ENCODE data around the gene RCC2.
"Not testable (repeated sequence)": the region's sequence is repeated elsewhere in the genome, so short reads cannot be mapped to it uniquely, and the experiment has no call there.

RCC2 gene

DNA sequence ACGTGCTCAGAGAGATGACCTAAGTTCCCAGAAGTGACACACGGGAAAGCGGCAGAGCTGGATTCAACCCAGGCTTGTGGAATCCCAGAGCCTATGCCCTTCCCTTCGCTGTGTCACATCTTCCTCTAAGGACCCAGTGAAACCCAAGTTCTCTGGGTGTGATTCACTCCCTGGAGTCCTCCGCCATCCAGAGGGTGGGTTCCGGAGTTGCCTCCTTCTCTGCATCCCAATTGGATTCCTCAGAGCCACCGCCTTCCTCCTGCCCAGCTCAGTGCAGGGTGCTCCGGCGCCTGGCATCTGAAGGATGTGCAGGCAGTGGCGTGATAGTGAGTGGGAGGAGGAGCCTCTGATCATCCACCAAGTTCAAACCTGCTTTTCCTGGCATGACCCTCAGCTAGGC, 20.7 kb upstream of the RCC2 start:
- ATAC-seq, result no peak
- Mint-ChIP-seq H3K4me1 (no peaks in the 10 kb centered on the region), H3K4me3 (no peak overlapping the region), H3K36me3 (no peaks in the 10 kb centered on the region), H3K9me3 (no peaks in the 10 kb centered on the region), H3K27ac (no peak overlapping the region)
- DNase-seq (ENCODE audit: low spot score in 2 of 2), result no peak

DNA sequence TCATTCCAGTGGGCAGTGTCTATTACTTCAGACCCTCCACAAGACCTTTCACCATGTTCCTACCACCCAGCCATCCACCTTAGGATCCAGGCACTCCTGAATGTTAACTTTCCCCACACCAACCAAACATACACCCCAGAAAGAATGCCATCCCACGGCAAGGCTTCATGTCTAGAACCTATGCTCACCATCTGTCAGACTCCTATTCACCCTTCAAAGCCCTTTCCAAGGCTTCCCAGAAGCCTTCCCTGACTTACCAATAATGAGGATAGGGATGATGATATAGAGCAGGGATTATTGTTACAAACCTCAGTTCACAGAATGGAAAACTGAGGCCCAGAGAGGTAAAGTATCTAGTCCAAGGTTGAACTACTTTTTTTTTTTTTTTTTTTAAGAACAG, 19.3 kb upstream of the RCC2 start:
- no peaks in the 10 kb centered on the region for H3K9me3 Mint-ChIP-seq
- H3K4me3 Mint-ChIP-seq, result no peak overlapping the region
- H3K4me1 Mint-ChIP-seq, result no peaks in the 10 kb centered on the region
- H3K36me3 Mint-ChIP-seq, result no peaks in the 10 kb centered on the region
- no peak for DNase-seq (ENCODE audit: low spot score in 2 of 2)
- no peak for ATAC-seq
- H3K27ac Mint-ChIP-seq, result no peak overlapping the region

DNA sequence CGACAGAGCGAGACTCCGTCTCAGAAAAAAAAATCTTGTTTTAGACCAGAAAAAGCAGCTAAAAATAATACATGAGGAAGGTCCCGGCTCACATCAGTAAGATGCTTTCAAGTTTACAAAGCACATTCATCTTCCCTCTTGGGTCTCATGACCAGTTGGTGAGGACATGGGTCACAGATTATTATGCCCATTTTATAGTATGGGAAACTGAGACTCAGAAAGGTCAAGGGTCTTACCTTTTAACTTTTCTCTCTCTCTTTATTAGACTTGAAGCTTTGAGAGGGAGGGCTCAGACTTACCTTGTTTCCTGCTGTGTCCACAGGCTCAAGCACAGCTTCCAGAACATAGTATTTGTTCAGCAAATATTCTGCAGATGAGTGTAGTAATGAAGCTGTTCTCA, 13.2 kb upstream of the RCC2 start:
- H3K36me3 Mint-ChIP-seq, result no peaks in the 10 kb centered on the region
- DNase-seq (ENCODE audit: low spot score in 2 of 2) (no peak), ATAC-seq (no peak)
- no peaks in the 10 kb centered on the region for H3K9me3 Mint-ChIP-seq
- H3K4me3 Mint-ChIP-seq, result no peak overlapping the region
- no peak overlapping the region for H3K27ac Mint-ChIP-seq
- no peaks in the 10 kb centered on the region for H3K4me1 Mint-ChIP-seq

GRCh38 chr1:17452203-17452602, 12.7 kb upstream of the RCC2 start:
- not testable (repeated sequence) for H3K4me3 Mint-ChIP-seq; ATAC-seq; DNase-seq (ENCODE audit: low spot score in 2 of 2); H3K4me1 Mint-ChIP-seq; H3K9me3 Mint-ChIP-seq; H3K27ac Mint-ChIP-seq; H3K36me3 Mint-ChIP-seq

GRCh38 chr1:17451731-17452130, 12.3 kb upstream of the RCC2 start:
- DNase-seq (ENCODE audit: low spot score in 2 of 2) (no peak), ATAC-seq (no peak)
- Mint-ChIP-seq H3K4me1 (no peaks in the 10 kb centered on the region), H3K9me3 (no peaks in the 10 kb centered on the region), H3K4me3 (no peak overlapping the region), H3K27ac (no peak overlapping the region), H3K36me3 (no peaks in the 10 kb centered on the region)

DNA sequence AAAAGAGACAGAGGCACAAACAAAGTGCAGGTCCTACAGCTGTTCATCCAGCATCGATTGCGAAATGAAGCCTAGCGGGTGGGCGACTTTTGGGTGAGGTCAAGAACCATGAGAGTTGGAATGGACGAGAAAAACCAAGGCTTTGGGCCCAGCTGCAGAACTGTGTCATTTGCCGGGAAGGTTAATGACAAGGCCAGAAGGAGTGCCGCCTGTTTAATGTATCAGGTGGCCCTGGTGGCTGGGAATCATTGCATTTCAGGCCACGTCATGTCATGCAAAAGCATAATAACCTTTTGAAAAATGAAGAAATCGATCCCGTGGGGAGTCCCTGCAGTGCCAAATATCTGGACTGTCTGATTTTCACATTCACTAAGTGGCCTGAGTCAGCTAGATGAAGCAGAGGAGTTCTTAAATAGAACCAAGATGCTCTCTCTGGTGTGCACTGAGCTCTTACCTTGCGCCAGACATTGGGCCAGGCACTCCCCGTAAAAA, 8.1 kb upstream of the RCC2 start:
- H3K4me3 Mint-ChIP-seq, result no peak overlapping the region
- no peak for ATAC-seq
- no peak overlapping the region for H3K27ac Mint-ChIP-seq
- no peaks in the 10 kb centered on the region for H3K36me3 Mint-ChIP-seq
- H3K9me3 Mint-ChIP-seq, result no peaks in the 10 kb centered on the region
- DNase-seq (ENCODE audit: low spot score in 2 of 2), result no peak
- H3K4me1 Mint-ChIP-seq, result no peaks in the 10 kb centered on the region

- peaks cover 19% of the 10 kb centered on the region for H3K36me3 Mint-ChIP-seq
- peaks cover 7% of the 10 kb centered on the region for H3K4me1 Mint-ChIP-seq
- H3K4me3 Mint-ChIP-seq, result no peak overlapping the region
- ATAC-seq (no peak), DNase-seq (ENCODE audit: low spot score in 2 of 2) (no peak)
- H3K27ac Mint-ChIP-seq, result no peak overlapping the region
- H3K9me3 Mint-ChIP-seq, result no peaks in the 10 kb centered on the region
These were observed 3.4 kb upstream of the RCC2 start for GRCh38 chr1:17442841-17443240.

GRCh38 chr1:17441993-17442357, 2.5 kb upstream of the RCC2 start:
- H3K27ac Mint-ChIP-seq, result no peak overlapping the region
- H3K36me3 Mint-ChIP-seq, result peaks cover 24% of the 10 kb centered on the region
- DNase-seq (ENCODE audit: low spot score in 2 of 2), result no peak
- H3K4me1 Mint-ChIP-seq, result peaks cover 8% of the 10 kb centered on the region
- no peak for ATAC-seq
- no peak overlapping the region for H3K4me3 Mint-ChIP-seq
- no peaks in the 10 kb centered on the region for H3K9me3 Mint-ChIP-seq

GRCh38 chr1:17441265-17441992, 2.0 kb upstream of the RCC2 start:
- peaks cover 30% of the 10 kb centered on the region for H3K36me3 Mint-ChIP-seq
- DNase-seq (ENCODE audit: low spot score in 2 of 2) (peak in 1 of 2 donors; percentile 54), ATAC-seq (no peak)
- no peak overlapping the region for H3K27ac Mint-ChIP-seq
- no peak overlapping the region for H3K4me3 Mint-ChIP-seq
- peaks cover 14% of the 10 kb centered on the region for H3K4me1 Mint-ChIP-seq
- H3K9me3 Mint-ChIP-seq, result no peaks in the 10 kb centered on the region

GRCh38 chr1:17440827-17441168, 1.3 kb upstream of the RCC2 start:
- peaks cover 36% of the 10 kb centered on the region for H3K36me3 Mint-ChIP-seq
- no peak for ATAC-seq
- H3K9me3 Mint-ChIP-seq, result no peaks in the 10 kb centered on the region
- peak overlapping the region; percentile 97 for H3K27ac Mint-ChIP-seq
- peaks cover 18% of the 10 kb centered on the region for H3K4me1 Mint-ChIP-seq
- no peak for DNase-seq (ENCODE audit: low spot score in 2 of 2)
- peak overlapping the region; percentile 93 for H3K4me3 Mint-ChIP-seq

- H3K4me1 Mint-ChIP-seq, result peaks cover 22% of the 10 kb centered on the region
- ATAC-seq (no peak), DNase-seq (ENCODE audit: low spot score in 2 of 2) (peak in 1 of 2 donors; percentile 51)
- H3K27ac Mint-ChIP-seq, result peak overlapping the region; percentile 97
- peak overlapping the region; percentile 93 for H3K4me3 Mint-ChIP-seq
- no peaks in the 10 kb centered on the region for H3K9me3 Mint-ChIP-seq
- H3K36me3 Mint-ChIP-seq, result peaks cover 41% of the 10 kb centered on the region
These were observed 773 bp upstream of the RCC2 start for GRCh38 chr1:17440074-17440826.

GRCh38 chr1:17438318-17439249, 893 bp downstream of the RCC2 start:
- H3K4me3 Mint-ChIP-seq, result peak overlapping the region; percentile 93
- peak overlapping the region; percentile 97 for H3K27ac Mint-ChIP-seq
- peaks cover 37% of the 10 kb centered on the region for H3K4me1 Mint-ChIP-seq
- H3K9me3 Mint-ChIP-seq, result no peaks in the 10 kb centered on the region
- ATAC-seq (peak; percentile 62), DNase-seq (ENCODE audit: low spot score in 2 of 2) (peak; percentile 67 to 94)
- peaks cover 58% of the 10 kb centered on the region for H3K36me3 Mint-ChIP-seq

GRCh38 chr1:17437580-17438317, 1.7 kb downstream of the RCC2 start:
- H3K4me3 Mint-ChIP-seq, result peak overlapping the region; percentile 93
- H3K4me1 Mint-ChIP-seq, result peaks cover 37% of the 10 kb centered on the region
- peaks cover 66% of the 10 kb centered on the region for H3K36me3 Mint-ChIP-seq
- H3K27ac Mint-ChIP-seq, result peak overlapping the region; percentile 85
- DNase-seq (ENCODE audit: low spot score in 2 of 2) (peak; percentile 54 to 79), ATAC-seq (peak; percentile 71)
- H3K9me3 Mint-ChIP-seq, result no peaks in the 10 kb centered on the region

- ATAC-seq (no peak), DNase-seq (ENCODE audit: low spot score in 2 of 2) (no peak)
- H3K27ac Mint-ChIP-seq, result peak overlapping the region; percentile 85
- H3K9me3 Mint-ChIP-seq, result no peaks in the 10 kb centered on the region
- peaks cover 37% of the 10 kb centered on the region for H3K4me1 Mint-ChIP-seq
- H3K4me3 Mint-ChIP-seq, result peak overlapping the region; percentile 69
- H3K36me3 Mint-ChIP-seq, result peaks cover 72% of the 10 kb centered on the region
These were observed 2.3 kb downstream of the RCC2 start for GRCh38 chr1:17437260-17437579.

Measured in stimulated activated effector memory CD8-positive, alpha-beta T cell treated with anti-CD3 and anti-CD28 coated beads, Interleukin-12 subunit alpha, Interleukin-12 subunit beta, amount 100 ng/mL, for 72 hours (primary cell).